HG03103 (cell line): ENCODE measurements around the gene ZNF280B.

ENCODE experiments used
- ATAC-seq: cut with Tn5 transposase; IDR thresholded peaks from one replicate; pipeline ENCODE4 v1.9.1; 2021; ENCODE audit warnings: low read depth; ENCODE audit not compliant: unreplicated experiment

Gene ZNF280B

GRCh38 chr22:22508274-22509176, at the start of gene ZNF280B:
Gene ZNF280B, minus strand, starts transcription at chr22:22508742. Its CDS starts 19,344 bp downstream, at chr22:22489398.
- ATAC-seq: no peak

DNA sequence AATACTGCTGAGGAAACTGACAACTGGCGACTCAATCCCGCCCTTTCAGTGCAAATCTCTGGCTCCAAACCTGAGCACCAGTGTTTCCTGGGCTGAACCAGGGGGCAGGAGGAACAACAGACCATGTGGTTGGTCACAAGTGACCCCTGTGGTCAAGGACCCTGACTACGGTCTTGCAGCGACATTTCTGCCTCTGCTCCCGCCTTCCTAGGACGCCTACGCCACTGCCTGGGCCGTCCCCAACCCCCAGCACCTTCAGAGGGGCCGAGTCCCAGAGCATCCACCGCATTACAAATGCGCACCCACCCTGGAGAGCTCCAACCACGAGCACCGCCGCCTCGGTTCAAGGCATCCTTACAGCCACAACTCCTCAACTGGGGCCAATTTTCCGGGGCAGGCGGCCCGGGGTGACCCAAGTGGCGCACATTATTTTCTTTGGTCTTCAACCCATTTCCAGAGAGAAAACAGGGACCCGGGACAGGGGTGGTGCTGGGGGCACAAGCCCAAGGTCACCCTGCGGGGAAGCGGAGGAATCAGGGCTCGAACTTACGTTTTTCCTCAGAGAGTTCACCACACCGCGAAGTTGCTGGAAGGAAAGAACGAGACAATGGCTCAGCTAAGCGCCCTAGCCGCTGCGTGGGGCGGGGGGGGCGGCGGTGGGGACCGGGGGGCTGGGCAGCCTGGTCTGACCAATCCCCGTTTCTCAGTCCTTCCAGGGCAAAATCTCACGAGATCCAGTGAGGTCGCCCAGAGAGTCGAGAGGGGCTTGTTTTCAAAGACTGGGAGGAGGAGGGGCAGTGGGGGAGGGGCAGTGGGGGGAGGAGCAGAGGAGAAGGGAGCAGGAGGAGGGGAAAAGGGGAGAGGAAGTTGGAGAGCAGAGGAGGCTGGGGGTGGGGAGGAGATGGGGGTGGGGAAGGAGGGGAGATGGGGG, 48.7 kb upstream of the ZNF280B start:
- ATAC-seq: no peak

- no peak for ATAC-seq
These were observed 48.0 kb upstream of the ZNF280B start for GRCh38 chr22:22556578-22556977.

DNA sequence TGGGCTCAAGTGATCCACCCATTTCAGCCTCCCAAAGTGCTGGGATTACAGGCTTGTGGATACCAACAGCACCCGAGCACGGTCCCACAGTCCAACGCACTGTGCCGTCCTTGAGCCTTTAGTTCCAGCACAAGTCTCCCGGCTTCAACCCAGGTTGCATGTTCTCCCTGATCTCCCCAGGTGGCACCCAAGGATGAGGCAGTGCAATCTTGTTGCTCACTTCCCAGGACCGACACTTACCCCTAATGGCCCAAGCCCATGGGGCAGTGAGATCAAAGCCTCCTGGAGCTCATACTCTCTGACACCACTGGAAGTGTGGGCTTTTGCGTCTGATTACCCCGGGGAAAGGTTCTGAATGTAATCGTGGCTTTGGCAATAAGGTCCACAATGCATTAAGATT, 47.1 kb upstream of the ZNF280B start:
- no peak for ATAC-seq

- no peak for ATAC-seq
These were observed 46.2 kb upstream of the ZNF280B start for GRCh38 chr22:22554587-22555284.

DNA sequence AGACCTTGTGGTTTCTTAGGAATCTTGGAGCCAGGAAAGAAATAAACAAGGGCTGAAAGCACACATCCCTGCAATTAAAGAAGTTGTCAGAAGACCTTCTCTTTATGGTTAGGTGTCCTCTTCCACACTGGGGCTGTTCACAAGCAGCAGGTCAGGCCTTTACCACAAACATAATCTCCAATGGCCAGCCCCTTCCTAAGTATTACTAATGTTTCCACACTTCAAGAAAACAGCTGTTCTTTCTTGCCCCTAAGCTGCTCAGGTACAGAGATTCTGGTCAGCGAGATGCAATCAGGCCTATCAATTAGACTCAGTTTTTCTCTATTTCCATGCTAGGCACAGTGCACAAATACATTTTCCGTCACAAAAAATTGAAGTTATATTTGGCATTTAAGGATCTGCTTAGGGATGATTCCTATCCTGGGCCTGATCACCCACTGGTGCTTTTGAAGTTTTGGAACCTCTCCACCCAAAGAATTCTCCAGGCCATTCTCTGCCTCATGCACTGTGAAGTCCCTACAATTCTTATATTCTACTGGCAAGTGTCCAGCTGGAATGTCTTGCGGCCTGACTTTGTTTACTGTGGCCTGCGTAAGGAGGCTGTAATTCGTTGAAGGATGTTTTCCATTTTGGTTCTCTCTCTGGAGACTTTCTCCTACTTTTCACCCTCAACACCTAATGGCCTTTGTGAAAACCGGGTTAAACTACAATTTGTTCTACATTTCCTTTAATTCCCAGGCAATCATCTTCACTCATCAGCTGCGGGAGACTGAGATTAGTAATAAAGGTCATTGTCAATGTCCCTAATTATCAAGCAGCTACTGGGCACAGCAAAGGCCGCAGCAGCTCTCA, 45.4 kb upstream of the ZNF280B start:
- no peak for ATAC-seq

DNA sequence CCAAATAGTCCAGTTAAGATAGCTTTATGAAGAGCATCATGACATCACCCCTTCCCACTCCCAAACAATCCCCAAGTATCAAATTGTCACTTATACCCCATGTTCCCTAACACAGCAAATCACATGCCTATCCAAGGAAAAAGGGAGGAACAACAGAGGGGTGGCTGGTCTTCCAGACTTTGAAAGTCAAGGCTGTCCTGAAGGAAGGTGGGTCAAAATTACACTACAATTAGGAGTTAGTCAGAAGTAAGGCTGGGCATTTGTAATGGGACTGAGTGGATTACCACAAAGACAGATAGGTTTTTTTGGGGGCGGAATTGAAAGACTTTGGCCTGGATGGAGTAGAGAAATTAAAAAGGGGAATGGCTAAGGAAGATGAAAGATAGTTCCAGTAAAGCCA, 44.6 kb upstream of the ZNF280B start:
- ATAC-seq: no peak

GRCh38 chr22:22552630-22553029, 44.1 kb upstream of the ZNF280B start:
- ATAC-seq: no peak

DNA sequence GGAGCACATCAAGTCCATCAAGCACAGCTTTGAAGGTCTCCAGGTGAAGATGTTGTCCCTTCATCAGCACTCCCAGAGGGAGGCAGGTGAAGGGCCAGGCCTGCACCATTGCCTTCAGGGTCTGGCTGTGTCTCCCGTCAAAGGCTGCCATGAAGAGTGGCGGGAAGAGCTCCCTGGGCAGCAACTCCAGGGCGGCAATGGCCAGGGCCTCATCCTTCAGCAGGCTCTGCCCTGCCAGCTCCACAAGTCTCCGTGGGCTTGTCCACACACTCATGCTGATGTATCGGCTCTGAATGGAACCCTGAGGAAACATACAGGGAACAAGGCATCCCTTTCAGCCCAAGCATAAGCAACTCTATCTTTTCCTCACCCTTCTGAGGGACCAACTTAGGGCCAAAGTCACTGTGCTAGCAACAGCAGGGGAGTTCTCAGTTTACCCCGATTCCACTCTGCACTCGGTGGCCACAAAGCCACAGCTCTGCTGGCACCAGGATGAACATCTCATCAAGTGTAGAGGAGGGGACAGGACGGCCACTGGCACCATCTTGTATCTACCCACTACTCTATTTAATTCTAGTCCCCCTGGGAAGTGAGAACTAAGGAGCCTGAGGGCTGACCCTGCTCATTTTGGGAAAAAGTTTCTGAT, 42.4 kb upstream of the ZNF280B start:
- no peak for ATAC-seq

DNA sequence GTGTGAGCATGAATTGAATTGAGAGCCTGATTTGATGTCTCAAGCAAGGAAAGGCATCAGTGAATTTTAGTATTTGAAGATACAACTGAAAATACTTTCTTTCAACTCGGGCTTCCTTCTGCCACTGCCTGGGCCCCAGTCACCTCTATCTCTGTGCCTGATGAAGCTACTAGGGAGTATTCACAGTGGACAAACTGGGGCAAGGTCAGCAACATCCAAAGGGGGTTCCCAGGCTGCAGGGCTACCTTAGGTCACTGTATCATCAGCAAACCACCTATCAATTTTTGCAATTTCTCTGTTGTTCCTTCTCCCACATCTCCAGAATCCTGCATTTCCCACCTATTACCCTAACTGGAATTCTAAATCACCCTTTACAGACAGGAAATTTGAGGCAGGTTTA, 40.4 kb upstream of the ZNF280B start:
- ATAC-seq: no peak

DNA sequence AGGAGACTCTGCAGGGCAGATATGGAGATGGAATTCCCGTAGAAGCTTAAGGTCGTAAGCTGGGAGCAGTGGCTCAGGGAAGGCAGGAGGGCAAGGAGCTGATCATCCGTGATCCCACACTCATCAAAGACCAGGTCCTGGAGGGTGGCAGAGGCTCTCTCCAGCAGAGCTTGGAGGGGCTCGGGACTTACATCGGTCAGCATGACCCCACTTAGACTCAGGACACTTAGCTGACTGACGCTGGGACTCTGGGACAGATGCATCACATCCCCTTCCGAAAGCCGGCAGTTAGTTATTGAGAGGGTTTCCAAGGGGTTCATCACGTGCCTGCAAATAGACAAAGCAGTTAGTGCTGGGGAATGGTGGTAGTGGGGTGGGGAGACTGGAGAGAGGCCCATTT, 39.8 kb upstream of the ZNF280B start:
- ATAC-seq: no peak

- ATAC-seq: no peak
These were observed 39.3 kb upstream of the ZNF280B start for GRCh38 chr22:22547692-22548300.

DNA sequence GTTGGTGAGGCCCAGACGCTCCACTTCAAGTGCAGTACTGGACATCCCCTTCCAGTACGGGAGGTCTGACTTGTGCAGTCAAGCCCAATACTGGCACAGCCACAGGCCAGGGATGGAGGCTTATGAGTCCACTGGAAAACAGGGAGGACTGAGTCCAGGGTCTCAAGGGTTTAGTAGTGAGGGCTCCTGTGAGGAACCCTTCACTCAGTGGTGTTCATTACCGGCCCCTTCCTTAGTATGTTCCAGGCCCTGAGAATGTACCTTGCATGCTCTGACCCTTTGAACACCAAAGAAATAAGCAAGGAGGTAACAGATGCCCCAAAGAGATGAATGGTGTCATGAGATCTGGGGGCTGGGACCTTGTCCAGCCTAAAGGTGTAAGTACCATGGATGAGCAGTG, 38.7 kb upstream of the ZNF280B start:
- no peak for ATAC-seq

DNA sequence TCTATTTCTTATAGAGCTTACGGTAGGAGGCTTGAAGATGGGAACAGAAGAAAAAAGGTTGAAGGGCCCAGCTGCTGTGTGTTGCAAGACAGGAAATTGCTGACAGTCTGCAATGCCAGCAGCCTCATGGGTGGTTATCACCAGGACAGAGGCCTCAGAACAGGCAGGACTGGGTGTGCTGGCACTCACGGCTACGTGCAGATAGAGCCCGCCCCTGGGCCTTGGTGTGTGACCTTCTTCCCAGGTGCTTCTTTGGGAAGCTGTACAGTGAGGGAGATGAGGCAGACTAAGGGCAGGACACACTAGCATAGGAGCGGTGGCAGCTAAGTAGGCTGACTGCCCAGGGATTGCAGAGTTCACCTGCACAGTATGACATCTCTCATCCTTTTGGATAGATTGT, 37.9 kb upstream of the ZNF280B start:
- no peak for ATAC-seq

DNA sequence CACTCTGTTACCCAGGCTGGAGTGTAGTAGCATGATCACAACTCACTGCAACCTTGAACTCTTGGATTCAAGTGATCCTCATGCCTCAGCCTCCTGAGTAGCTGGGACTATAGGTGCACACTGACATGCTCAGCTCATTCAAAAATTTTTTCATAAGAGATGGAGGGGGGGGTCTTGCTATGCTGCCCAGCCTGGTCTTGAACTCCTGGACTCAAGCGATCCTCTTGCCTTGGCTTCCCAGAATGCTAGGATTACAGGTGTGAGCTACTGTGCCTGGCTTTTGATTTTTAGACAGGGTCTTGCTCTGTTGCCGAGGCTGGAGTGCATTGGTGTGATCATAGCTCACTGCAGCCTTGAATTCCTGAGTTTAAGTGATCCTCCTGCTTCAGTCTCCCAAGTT, 36.5 kb upstream of the ZNF280B start:
- no peak for ATAC-seq

GRCh38 chr22:22538226-22538989, 29.9 kb upstream of the ZNF280B start:
- ATAC-seq: no peak

- no peak for ATAC-seq
These were observed 28.4 kb upstream of the ZNF280B start for GRCh38 chr22:22536916-22537315.

- ATAC-seq: no peak
These were observed 28.0 kb upstream of the ZNF280B start for GRCh38 chr22:22536515-22536914.
